DOHH2 (cell line): ENCODE data around the gene OAT.

Experiments
- CTCF ChIP-seq: fragments of 200-600 bp; sonication (generic); IDR thresholded peaks from one replicate; pipeline ENCODE4 v1.5.1; 2014; ENCODE audit warnings: antibody characterized with exemption, mild to moderate bottlenecking, low read depth, low read length; ENCODE audit not compliant: poor library complexity, severe bottlenecking
- EZH2phosphoT487 ChIP-seq: fragments of 200-600 bp; sonication (generic); IDR thresholded peaks from 2 replicates; pipeline ENCODE4 v1.6.1; 2017; ENCODE audit warnings: borderline replicate concordance, mild to moderate bottlenecking, antibody characterized with exemption, low read length, moderate library complexity, mixed read lengths

GRCh38 chr10:124465777-124466488 lies 47.2 kb upstream of the OAT start:
- TF ChIP-seq CTCF (no peak), EZH2phosphoT487 (no peak)
